ENCODE results near the gene CASP14. TPM values are rescaled to one million over a fixed set of nuclear protein-coding genes. Genes with fewer than 3 reads are reported as not detected.

Gene CASP14
- total RNA-seq, 2 donors from 2014 or later = not detected

GRCh38 chr19:15081911-15082310, 32.6 kb downstream of the CASP14 start, which contains the start of gene OR1I1:
OR1I1 (plus strand) TSS chr19:15082211; CDS start chr19:15087066, 4,855 bp downstream.
- TF ChIP-seq POLR2A (IDR thresholded peaks at IDR 0.05) (no peak), CTCF (IDR thresholded peaks at IDR 0.05) (no peak)
- ATAC-seq = no peak
- intact Hi-C loops (cut with DNase I) = no loop called here

GRCh38 chr19:15087182-15087581, 37.9 kb downstream of the CASP14 start:
- no peak overlapping the region for H3K4me3 ChIP-seq
- no peaks in the 10 kb centered on the region for H3K36me3 ChIP-seq (replicated peaks in 1 of 2; ENCODE audit: insufficient read depth in 1 of 2, low read depth in 2 of 2)
- no peaks in the 10 kb centered on the region for H3K9me3 ChIP-seq
- intact Hi-C loops (cut with DNase I) = loop anchor here (5.0 kb wide), 1 partner anchor 480 kb away; no protein-coding TSS in a partner anchor
- peaks cover 0 to 3% of the 10 kb centered on the region in 2 donors for H3K27me3 ChIP-seq
- 63 to 70% methylated on average over 11 of the region's 11 CpGs for WGBS, 2 donors
- ATAC-seq (no peak), DNase-seq (no peak)
- TF ChIP-seq POLR2A (IDR thresholded peaks at IDR 0.05) = no peak
- no peak for TF ChIP-seq CTCF (IDR thresholded peaks at IDR 0.05)
- H3K27ac ChIP-seq = no peak overlapping the region
- H3K4me1 ChIP-seq = peaks cover 3% of the 10 kb centered on the region

More at GRCh38 chr19:15081911-15082310, 32.6 kb downstream of the CASP14 start, which contains the start of gene OR1I1:
- no peak within 1 kb of the TSS for H3K27ac ChIP-seq
- no peaks in the 10 kb centered on the region for H3K27me3 ChIP-seq
- WGBS, 2 donors = 46 to 53% methylated on average over 6 of the region's 6 CpGs
- no peak for DNase-seq
- no peak within 1 kb of the TSS for H3K4me3 ChIP-seq
- no peaks in the 10 kb centered on the region for H3K9me3 ChIP-seq
- H3K36me3 ChIP-seq (replicated peaks in 1 of 2; ENCODE audit: insufficient read depth in 1 of 2, low read depth in 2 of 2) = no peaks in the 10 kb centered on the region
- no peaks in the 10 kb centered on the region for H3K4me1 ChIP-seq

GRCh38 chr19:15091918-15092753, 42.9 kb downstream of the CASP14 start:
- ATAC-seq (peak; percentile 73), DNase-seq (peak; percentile 61 to 88 (median 84))
- WGBS, 2 donors = 8 to 10% methylated on average over 13 of the region's 13 CpGs

GRCh38 chr19:15093001-15093400, 43.7 kb downstream of the CASP14 start:
- DNase-seq (no peak), ATAC-seq (no peak)
- H3K27ac ChIP-seq = no peak overlapping the region
- no peaks in the 10 kb centered on the region for H3K9me3 ChIP-seq
- H3K27me3 ChIP-seq = no peaks in the 10 kb centered on the region
- TF ChIP-seq POLR2A (IDR thresholded peaks at IDR 0.05) = no peak
- no peak for TF ChIP-seq CTCF (IDR thresholded peaks at IDR 0.05)
- no peak overlapping the region for H3K4me3 ChIP-seq
- H3K36me3 ChIP-seq (replicated peaks in 1 of 2; ENCODE audit: insufficient read depth in 1 of 2, low read depth in 2 of 2) = no peaks in the 10 kb centered on the region
- peaks cover 5% of the 10 kb centered on the region for H3K4me1 ChIP-seq
- intact Hi-C loops (cut with DNase I) = loop anchor here (5.0 kb wide), 1 partner anchor 59 kb away; no protein-coding TSS in a partner anchor
- WGBS, 2 donors = 84 to 85% methylated on average over 2 of the region's 2 CpGs

More at GRCh38 chr19:15091918-15092753, 42.9 kb downstream of the CASP14 start:
- Histone ChIP-seq H3K27me3 (peaks cover 0 to 3% of the 10 kb centered on the region in 2 donors), H3K36me3 (replicated peaks in 1 of 2; ENCODE audit: insufficient read depth in 1 of 2, low read depth in 2 of 2) (no peaks in the 10 kb centered on the region), H3K4me3 (no peak overlapping the region), H3K27ac (peak overlapping the region in 1 of 4 donors; percentile 70), H3K4me1 (peaks cover 5% of the 10 kb centered on the region), H3K9me3 (no peaks in the 10 kb centered on the region)
- no peak for TF ChIP-seq POLR2A (IDR thresholded peaks at IDR 0.05)
- TF ChIP-seq CTCF (IDR thresholded peaks at IDR 0.05) = peak; percentile 44 to 91 (median 69)
- intact Hi-C loops (cut with DNase I) = loop anchor here (5.0 kb wide), 1 partner anchor 60 kb away; no protein-coding TSS in a partner anchor

Data from body of pancreas (tissue), 4 donors.